Tibial nerve (tissue), 4 donors: ENCODE data around the gene CDKN2B.

Experiments used
- EP300 ChIP-seq, 2 donors: sonication (generic); formaldehyde crosslinking; IDR thresholded peaks; one replicate each; pipeline ENCODE4 v1.6.1; 2017; ENCODE audit warnings: antibody characterized with exemption in 2 of 2, mild to moderate bottlenecking in 1 of 2
- POLR2A ChIP-seq, 2 donors: fragments of 450-650 bp; IDR thresholded peaks; one replicate each; pipeline ENCODE4 v1.6.1; 2017; ENCODE audit warnings: antibody characterized with exemption in 2 of 2, mild to moderate bottlenecking in 2 of 2, moderate library complexity in 2 of 2
- TF ChIP-seq, protein P1 (sequence below), 5 experiments: fragments of 200-600 bp in 3 of 5; fragments of 450-650 bp in 2 of 5; sonication (generic) in 3 of 5; IDR thresholded peaks; one replicate each; pipeline ENCODE4 v1.5.1; 2016 to 2019; ENCODE audit warnings: antibody characterized with exemption in 5 of 5, mild to moderate bottlenecking in 3 of 5, moderate library complexity in 2 of 5

DNA sequence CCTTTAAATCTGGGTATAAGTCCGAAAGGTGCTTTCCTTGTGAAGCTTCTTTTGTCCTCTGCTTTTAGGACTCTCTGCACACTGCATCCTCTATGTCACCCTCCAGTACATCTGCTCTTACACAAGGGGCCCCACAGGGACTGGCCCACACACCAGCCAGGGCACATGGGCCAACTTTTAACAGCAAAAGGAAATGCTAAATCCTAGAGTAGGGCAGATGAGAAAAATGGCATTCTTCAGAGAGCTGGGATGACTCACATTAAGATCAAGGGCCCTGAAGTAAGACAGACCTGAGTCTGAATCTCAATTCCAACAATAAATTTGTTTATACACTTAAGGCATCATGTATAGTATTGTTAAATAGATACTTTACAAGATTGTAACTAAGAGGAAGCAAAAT is 40.3 kb upstream of the CDKN2B start:
- TF ChIP-seq POLR2A (IDR thresholded peaks at IDR 0.05) (no peak), EP300 (IDR thresholded peaks at IDR 0.05) (no peak)
- TF ChIP-seq, protein P1, sequence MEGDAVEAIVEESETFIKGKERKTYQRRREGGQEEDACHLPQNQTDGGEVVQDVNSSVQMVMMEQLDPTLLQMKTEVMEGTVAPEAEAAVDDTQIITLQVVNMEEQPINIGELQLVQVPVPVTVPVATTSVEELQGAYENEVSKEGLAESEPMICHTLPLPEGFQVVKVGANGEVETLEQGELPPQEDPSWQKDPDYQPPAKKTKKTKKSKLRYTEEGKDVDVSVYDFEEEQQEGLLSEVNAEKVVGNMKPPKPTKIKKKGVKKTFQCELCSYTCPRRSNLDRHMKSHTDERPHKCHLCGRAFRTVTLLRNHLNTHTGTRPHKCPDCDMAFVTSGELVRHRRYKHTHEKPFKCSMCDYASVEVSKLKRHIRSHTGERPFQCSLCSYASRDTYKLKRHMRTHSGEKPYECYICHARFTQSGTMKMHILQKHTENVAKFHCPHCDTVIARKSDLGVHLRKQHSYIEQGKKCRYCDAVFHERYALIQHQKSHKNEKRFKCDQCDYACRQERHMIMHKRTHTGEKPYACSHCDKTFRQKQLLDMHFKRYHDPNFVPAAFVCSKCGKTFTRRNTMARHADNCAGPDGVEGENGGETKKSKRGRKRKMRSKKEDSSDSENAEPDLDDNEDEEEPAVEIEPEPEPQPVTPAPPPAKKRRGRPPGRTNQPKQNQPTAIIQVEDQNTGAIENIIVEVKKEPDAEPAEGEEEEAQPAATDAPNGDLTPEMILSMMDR (IDR thresholded peaks at IDR 0.05), result no peak
